ENCODE results near the gene ST6GALNAC6. TPM values are rescaled to one million over a fixed set of nuclear protein-coding genes. Genes with fewer than 3 reads are reported as not detected.

The ST6GALNAC6 gene
- total and polyA plus RNA-seq, 2 donors (not counting 1 experiment from before 2014, with no cell fraction given), result 68.0 to 126 TPM

GRCh38 chr9:127923046-127923445 lies 23.6 kb upstream of the ST6GALNAC6 start:
- Histone ChIP-seq H3K79me2 (ENCODE audit: control insufficient read depth, insufficient read depth, low read length) (peaks cover 37% of the 10 kb centered on the region), H3K27me3 (replicated peaks in 1 of 4; ENCODE audit: control extremely low read depth in 1 of 4, control insufficient read depth in 3 of 4, insufficient read depth in 4 of 4, low read length in 3 of 4) (peaks cover 0 to 31% (median 9%) of the 10 kb centered on the region in 4 experiments), H3K36me3 (replicated peaks in 1 of 2; ENCODE audit: control extremely low read depth in 1 of 2, control insufficient read depth in 1 of 2, extremely low read depth in 1 of 2, insufficient read depth in 2 of 2, low read length in 1 of 2) (no peaks in the 10 kb centered on the region), H3K4me2 (replicated peaks; ENCODE audit: low read depth, low read length, poor library complexity, severe bottlenecking) (no peak overlapping the region), H3K9ac (ENCODE audit: low read length) (no peak overlapping the region), H4K20me1 (ENCODE audit: control insufficient read depth, insufficient read depth, low read length, poor library complexity, severe bottlenecking) (no peaks in the 10 kb centered on the region), H2AFZ (ENCODE audit: insufficient read depth, low read depth, low read length, poor library complexity, severe bottlenecking) (no peak overlapping the region), H3K9me3 (ENCODE audit: control extremely low read depth in 1 of 3, control insufficient read depth in 2 of 3, insufficient read depth in 1 of 3, low read length in 2 of 3) (no peaks in the 10 kb centered on the region), H3K4me1 (ENCODE audit: control insufficient read depth in 2 of 2, insufficient read depth in 2 of 2, low read length in 2 of 2) (peaks cover 35 to 46% of the 10 kb centered on the region in 2 donors), H3K27ac (ENCODE audit: low read length in 2 of 2) (no peak overlapping the region), H3K4me3 (ENCODE audit: control extremely low read depth in 1 of 5, extremely low read depth in 1 of 5, insufficient read depth in 1 of 5, low read depth in 2 of 5, low read length in 4 of 5) (no peak overlapping the region)
- no peak for TF ChIP-seq EZH2 (IDR thresholded peaks at IDR 0.05; ENCODE audit: borderline replicate concordance, insufficient read depth, low read depth, low read length, poor library complexity, severe bottlenecking)
- TF ChIP-seq, protein P1, sequence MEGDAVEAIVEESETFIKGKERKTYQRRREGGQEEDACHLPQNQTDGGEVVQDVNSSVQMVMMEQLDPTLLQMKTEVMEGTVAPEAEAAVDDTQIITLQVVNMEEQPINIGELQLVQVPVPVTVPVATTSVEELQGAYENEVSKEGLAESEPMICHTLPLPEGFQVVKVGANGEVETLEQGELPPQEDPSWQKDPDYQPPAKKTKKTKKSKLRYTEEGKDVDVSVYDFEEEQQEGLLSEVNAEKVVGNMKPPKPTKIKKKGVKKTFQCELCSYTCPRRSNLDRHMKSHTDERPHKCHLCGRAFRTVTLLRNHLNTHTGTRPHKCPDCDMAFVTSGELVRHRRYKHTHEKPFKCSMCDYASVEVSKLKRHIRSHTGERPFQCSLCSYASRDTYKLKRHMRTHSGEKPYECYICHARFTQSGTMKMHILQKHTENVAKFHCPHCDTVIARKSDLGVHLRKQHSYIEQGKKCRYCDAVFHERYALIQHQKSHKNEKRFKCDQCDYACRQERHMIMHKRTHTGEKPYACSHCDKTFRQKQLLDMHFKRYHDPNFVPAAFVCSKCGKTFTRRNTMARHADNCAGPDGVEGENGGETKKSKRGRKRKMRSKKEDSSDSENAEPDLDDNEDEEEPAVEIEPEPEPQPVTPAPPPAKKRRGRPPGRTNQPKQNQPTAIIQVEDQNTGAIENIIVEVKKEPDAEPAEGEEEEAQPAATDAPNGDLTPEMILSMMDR (IDR thresholded peaks at IDR 0.05), result no peak
- POLR2A ChIA-PET, result interaction anchor here (0.9 kb wide), 1 partner anchor 128 kb away, joined by 6 read pairs; no protein-coding TSS in a partner anchor
- 71% methylated on average over 5 of the region's 6 CpGs for WGBS (ENCODE audit: insufficient coverage)
- peaks cover 38% of the 10 kb centered on the region for H3K4me1 Mint-ChIP-seq
- no peak overlapping the region for H3K27ac Mint-ChIP-seq
- peaks cover 14% of the 10 kb centered on the region for H3K27me3 Mint-ChIP-seq
- intact Hi-C loops (cut with micrococcal nuclease), result loop anchor here (5.0 kb wide), 2 partner anchors 331 to 711 kb away; no protein-coding TSS in a partner anchor
- DNase-seq (no peak), ATAC-seq (ENCODE audit: low read depth) (no peak)
- CTCF ChIA-PET, result interaction anchor here (0.8 to 17.3 kb wide), 10 partner anchors 21 to 983 kb away, joined by 3 to 237 read pairs (median 24); partner anchors contain the start of genes CDK9, FPGS and TOR2A
- H3K4me3 Mint-ChIP-seq, result no peak overlapping the region
- no peaks in the 10 kb centered on the region for H3K9me3 Mint-ChIP-seq (ENCODE audit: insufficient read depth)

DNA sequence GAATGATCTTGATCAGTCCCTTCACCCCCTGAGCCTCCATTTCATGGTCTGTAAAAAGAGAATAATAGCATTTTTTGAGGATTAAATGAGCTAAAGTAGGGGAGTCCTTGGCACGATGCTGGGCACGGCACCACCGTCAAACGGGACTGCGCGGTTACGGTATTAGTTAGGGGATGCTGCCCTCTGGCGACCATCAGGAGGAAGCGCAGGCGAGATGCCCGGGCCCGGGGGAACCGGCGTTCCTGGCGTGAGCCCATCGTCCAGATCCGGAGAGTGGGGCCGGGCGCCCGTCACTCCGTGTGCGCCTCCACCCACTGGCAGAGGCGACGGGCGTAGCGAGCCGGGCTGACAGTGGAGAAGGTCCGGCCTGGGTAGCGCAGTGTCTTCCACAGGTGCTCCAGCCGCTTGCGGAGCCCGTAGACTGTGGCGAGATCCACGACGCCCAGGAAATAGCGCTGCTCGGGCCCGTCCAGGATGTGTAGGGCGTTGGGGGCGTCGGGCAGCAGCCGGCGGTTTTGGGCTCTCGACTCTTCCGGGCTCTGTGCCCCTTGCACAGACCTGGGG lies 22.2 kb upstream of the ST6GALNAC6 start:
- H3K36me3 ChIP-seq (replicated peaks in 1 of 2; ENCODE audit: control extremely low read depth in 1 of 2, control insufficient read depth in 1 of 2, extremely low read depth in 1 of 2, insufficient read depth in 2 of 2, low read length in 1 of 2), result no peaks in the 10 kb centered on the region
- no peaks in the 10 kb centered on the region for H4K20me1 ChIP-seq (ENCODE audit: control insufficient read depth, insufficient read depth, low read length, poor library complexity, severe bottlenecking)
- H3K27ac ChIP-seq (ENCODE audit: low read length in 2 of 2), result no peak overlapping the region
- peak overlapping the region in 1 of 5 experiments; percentile 12 for H3K4me3 ChIP-seq (ENCODE audit: control extremely low read depth in 1 of 5, extremely low read depth in 1 of 5, insufficient read depth in 1 of 5, low read depth in 2 of 5, low read length in 4 of 5)
- DNase-seq, result peak; percentile 85
- peak overlapping the region; percentile 72 for H3K4me2 ChIP-seq (replicated peaks; ENCODE audit: low read depth, low read length, poor library complexity, severe bottlenecking)
- H3K9me3 ChIP-seq (ENCODE audit: control extremely low read depth in 1 of 3, control insufficient read depth in 2 of 3, insufficient read depth in 1 of 3, low read length in 2 of 3), result no peaks in the 10 kb centered on the region
- peak overlapping the region; percentile 53 for H2AFZ ChIP-seq (ENCODE audit: insufficient read depth, low read depth, low read length, poor library complexity, severe bottlenecking)
- H3K9me3 Mint-ChIP-seq (ENCODE audit: insufficient read depth), result no peaks in the 10 kb centered on the region
- POLR2A ChIA-PET, result interaction anchor here (0.7 to 1.5 kb wide), 9 partner anchors 15 to 134 kb away, joined by 3 to 11 read pairs (median 4); partner anchors contain the start of gene DPM2
- WGBS (ENCODE audit: insufficient coverage), result 11% methylated on average over 45 of the region's 45 CpGs
- peak overlapping the region; percentile 32 for H3K27ac Mint-ChIP-seq
- H3K4me1 Mint-ChIP-seq, result peaks cover 38% of the 10 kb centered on the region
- CTCF ChIA-PET, result interaction anchor here (0.5 to 17.3 kb wide), 39 partner anchors 9 to 980 kb away, joined by 3 to 237 read pairs (median 5); partner anchors contain the start of genes CDK9, FPGS, NAIF1 and PIP5KL1
- intact Hi-C loops (cut with micrococcal nuclease), result loop anchor here (1.0 to 5.0 kb wide), 7 partner anchors 39 to 709 kb away; partner anchors contain the start of gene TOR2A
- peak overlapping the region; percentile 28 for H3K9ac ChIP-seq (ENCODE audit: low read length)
- peak; percentile 13 for ATAC-seq (ENCODE audit: low read depth)
- peak overlapping the region; percentile 32 for H3K4me3 Mint-ChIP-seq
- H3K27me3 Mint-ChIP-seq, result peaks cover 14% of the 10 kb centered on the region
- H3K79me2 ChIP-seq (ENCODE audit: control insufficient read depth, insufficient read depth, low read length), result peaks cover 39% of the 10 kb centered on the region
- peaks cover 30 to 44% of the 10 kb centered on the region in 2 donors for H3K4me1 ChIP-seq (ENCODE audit: control insufficient read depth in 2 of 2, insufficient read depth in 2 of 2, low read length in 2 of 2)
- peaks cover 0 to 19% (median 4%) of the 10 kb centered on the region in 4 experiments for H3K27me3 ChIP-seq (replicated peaks in 1 of 4; ENCODE audit: control extremely low read depth in 1 of 4, control insufficient read depth in 3 of 4, insufficient read depth in 4 of 4, low read length in 3 of 4)
- no peak for TF ChIP-seq EZH2 (IDR thresholded peaks at IDR 0.05; ENCODE audit: borderline replicate concordance, insufficient read depth, low read depth, low read length, poor library complexity, severe bottlenecking)
- TF ChIP-seq, protein P1 (IDR thresholded peaks at IDR 0.05), result peak; percentile 97

All from B cell (primary cell).